GM12875 (cell line): ENCODE data around the gene TPH1.

ENCODE experiments used
- H3K4me3 ChIP-seq: one replicate; pipeline ENCODE4 v1.5.1; 2011; ENCODE audit warnings: low read depth, low read length, control low read depth
- CTCF ChIP-seq: IDR thresholded peaks from 2 replicates; pipeline ENCODE4 v1.5.1; 2011; ENCODE audit warnings: low read depth, mild to moderate bottlenecking, control low read depth, inconsistent platforms, low read length, moderate library complexity, borderline replicate concordance; ENCODE audit not compliant: insufficient read depth

The TPH1 gene

GRCh38 chr11:18063862-18064434 lies 17.9 kb upstream of the TPH1 start:
- no peak for TF ChIP-seq CTCF
- H3K4me3 ChIP-seq: no peak overlapping the region

DNA sequence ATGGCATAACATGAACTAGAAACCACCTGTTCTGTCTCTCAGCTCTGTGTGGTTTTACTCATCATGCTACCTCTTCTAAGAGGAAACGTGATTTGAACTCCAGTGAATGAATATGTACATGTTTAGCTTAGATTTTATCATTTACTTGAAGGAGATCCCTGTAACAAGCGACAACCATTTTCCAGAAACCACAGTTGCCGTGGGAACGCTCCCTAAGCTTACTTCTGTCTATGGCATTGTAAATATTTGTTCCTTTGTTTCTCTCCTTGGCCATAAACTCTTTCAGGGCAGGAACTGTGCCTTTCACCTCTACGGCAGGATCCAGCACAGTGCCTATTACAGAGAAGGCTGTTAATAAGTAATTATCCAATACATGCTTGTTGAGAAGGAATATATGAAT lies 17.1 kb upstream of the TPH1 start:
- no peak for TF ChIP-seq CTCF
- H3K4me3 ChIP-seq: no peak overlapping the region

DNA sequence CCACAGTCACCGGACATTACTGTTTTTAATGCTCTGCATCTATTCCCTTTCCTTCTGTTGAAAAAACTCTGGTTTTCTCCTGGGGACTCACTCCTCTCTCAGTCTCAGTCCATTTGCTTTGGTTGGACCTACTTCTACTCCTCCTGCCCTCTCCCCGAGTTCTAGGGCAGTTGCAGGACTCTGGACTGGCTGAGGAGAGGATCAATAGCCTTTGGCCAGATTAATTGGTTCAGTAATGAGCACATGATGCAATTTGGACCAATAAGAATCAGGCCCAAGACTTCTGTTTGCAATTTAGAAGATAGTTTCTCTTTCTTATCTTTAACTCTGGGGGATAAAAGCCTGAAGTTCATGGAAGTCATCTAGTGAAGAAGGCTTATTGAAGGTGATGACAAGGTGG lies 15.3 kb upstream of the TPH1 start:
- TF ChIP-seq CTCF: no peak
- H3K4me3 ChIP-seq: no peak overlapping the region

GRCh38 chr11:18056561-18057181 lies 10.6 kb upstream of the TPH1 start:
- no peak overlapping the region for H3K4me3 ChIP-seq
- no peak for TF ChIP-seq CTCF

DNA sequence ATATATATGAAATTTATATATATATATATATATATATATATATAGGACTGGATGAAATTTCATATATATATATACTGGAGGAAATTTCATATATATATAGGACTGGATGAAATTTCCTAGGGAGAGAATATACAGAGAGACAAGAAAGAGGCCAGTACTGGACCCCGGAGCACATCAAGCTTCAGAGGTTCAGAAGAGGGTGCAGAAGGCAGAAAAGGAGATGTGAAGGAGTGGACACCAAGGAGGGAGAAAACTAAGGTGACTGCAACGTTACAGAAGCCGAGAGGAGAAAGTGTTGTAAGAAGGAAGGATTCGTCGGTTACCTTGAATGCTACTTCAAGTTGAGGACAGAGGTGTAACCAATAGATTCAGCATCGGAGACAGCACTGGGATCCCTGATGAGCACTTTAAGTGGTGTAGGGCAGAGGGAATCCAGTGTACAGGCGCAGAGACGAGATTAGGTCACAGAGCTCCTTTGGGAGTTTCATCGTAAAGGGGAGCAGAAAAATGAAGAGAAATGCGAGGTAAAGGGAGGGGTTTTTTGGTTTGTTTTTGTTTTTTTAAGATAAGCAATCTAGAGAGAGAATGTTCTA lies 8.5 kb upstream of the TPH1 start:
- no peak for TF ChIP-seq CTCF
- H3K4me3 ChIP-seq: no peak overlapping the region

DNA sequence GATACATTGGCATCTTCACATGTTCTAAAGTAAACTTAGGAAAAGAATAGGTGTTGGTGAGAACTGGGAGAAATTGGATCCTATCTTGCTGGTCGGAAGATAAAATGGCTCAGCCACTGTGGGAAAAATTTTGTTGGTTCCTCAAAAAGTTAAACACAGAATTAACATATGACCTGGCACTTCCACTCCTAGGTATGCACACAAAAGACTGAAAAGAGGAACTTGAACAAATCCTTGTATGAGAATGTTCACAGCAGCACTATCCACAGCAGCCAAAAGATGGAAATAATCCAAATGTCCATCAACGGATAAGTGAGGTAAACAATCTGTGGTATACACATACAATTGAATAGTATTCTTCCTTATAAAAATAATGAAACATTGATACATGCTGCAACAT lies 4.8 kb upstream of the TPH1 start:
- TF ChIP-seq CTCF: no peak
- H3K4me3 ChIP-seq: no peak overlapping the region

DNA sequence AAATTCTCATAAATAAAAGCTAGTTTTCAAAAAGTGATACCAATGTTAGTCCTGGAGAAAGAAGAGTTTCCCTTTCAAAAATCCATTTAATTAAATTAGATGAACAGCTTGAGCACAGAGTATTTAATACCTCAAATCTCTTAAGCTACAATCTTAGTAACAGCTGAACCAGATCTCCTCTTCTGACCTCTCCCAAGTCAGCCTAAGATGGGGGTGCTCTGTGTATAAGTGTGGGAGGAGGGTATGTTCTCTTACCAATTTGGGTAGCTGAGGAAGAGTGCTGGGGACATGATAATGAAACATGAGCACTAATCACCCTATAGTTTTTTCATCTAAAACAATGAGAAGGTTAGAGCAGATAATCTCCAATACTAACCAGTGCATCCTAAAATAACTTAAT lies 9.6 kb downstream of the TPH1 start:
- no peak for TF ChIP-seq CTCF
- H3K4me3 ChIP-seq: no peak overlapping the region
